ENCODE measurements around the gene MPZL3.

DNA sequence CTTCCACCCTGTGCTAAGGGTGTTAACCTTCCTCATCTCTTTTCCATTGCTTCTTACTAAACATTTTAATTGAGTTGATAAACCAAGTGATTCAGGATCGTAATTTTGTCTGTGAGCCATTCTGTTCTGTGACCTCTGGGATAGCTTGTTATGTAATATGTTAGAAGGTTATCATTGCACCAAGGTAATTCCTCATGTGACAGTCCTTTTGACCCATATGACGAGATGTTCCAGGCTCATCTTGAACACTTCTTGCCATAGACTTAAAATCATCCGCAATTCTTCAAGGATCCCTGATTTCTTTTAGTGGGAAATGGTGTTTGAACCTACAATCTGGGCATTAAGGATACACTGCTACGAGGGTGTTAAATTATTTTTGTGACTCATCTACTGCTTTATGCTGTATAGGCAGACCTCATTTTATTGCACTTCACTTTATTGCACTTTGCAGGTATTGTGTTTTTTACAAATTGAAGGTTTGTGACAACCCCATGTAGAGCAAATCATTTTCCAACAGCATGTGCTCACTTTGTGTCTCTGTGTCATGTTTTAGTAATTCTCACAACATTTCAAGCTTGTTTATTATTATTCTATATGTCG, 31.0 kb upstream of the MPZL3 start:
- TF ChIP-seq CTCF (IDR thresholded peaks at IDR 0.05; ENCODE audit: poor library complexity) (no peak), EZH2 (IDR thresholded peaks at IDR 0.05; ENCODE audit: borderline replicate concordance) (no peak), EZH2phosphoT487 (IDR thresholded peaks at IDR 0.05; ENCODE audit: low read depth, severe bottlenecking, unreplicated experiment) (no peak)

All from hepatocyte (in vitro differentiated cells).